A549 (cell line): ENCODE results near the gene HAX1. TPM values are rescaled to one million over a fixed set of nuclear protein-coding genes. Genes with fewer than 3 reads are reported as not detected.

ENCODE experiments used
- ATAC-seq, 2 experiments: fragments of 200-7000 bp in 1 of 2; fragments of >200 bp in 1 of 2; cut with Nextera tagmentation in 1 of 2; cut with Tn5 transposase in 1 of 2; 3 replicates each; pipeline versions ENCODE4 v1.8.0 to v1.9.1; 2018 to 2020; ENCODE audit warnings: mild to moderate bottlenecking in 1 of 2, moderate library complexity in 1 of 2
- CTCF ChIA-PET: fragments of 300-600 bp; sonication (Branson Sonifier 250); formaldehyde crosslinking; extraction: SDS; loops from one replicate; lab custom pipeline; 2021; ENCODE audit warnings: antibody characterized with exemption, inconsistent platforms; lab: Yijun Ruan, JAX
- POLR2A ChIA-PET: fragments of 350-600 bp; formaldehyde crosslinking; extraction: SDS; loops from one replicate; lab custom pipeline; 2021; ENCODE audit warnings: antibody characterized with exemption, inconsistent platforms; lab: Yijun Ruan, JAX
- DNase-seq, 2 experiments: peaks; one replicate each; pipeline versions ENCODE4 v3.0.0 to v3.0.0-alpha.2; 2011 to 2016; ENCODE audit warnings: low read depth in 1 of 2, low spot score in 1 of 2
- FAIRE-seq: peaks from 2 replicates; lab custom pipeline; 2011; peaks lifted over from hg19 to GRCh38; lab: Jason Lieb, UNC
- H3K27ac ChIP-seq, 2 experiments: fragments of >200 bp; sonication (Bioruptor Twin); formaldehyde crosslinking; 3 replicates each; pipeline ENCODE4 v1.5.1; 2016 to 2017
- H3K4me1 ChIP-seq: fragments of >200 bp; sonication (Bioruptor Twin); formaldehyde crosslinking; 3 replicates; pipeline ENCODE4 v1.6.1; 2016
- H3K4me2 ChIP-seq: fragments of >200 bp; sonication (Bioruptor Twin); formaldehyde crosslinking; 3 replicates; pipeline ENCODE4 v1.6.1; 2016
- H3K4me3 ChIP-seq: fragments of >200 bp; sonication (Bioruptor Twin); formaldehyde crosslinking; 3 replicates; pipeline ENCODE4 v1.5.1; 2016
- H3K9me3 ChIP-seq: fragments of >200 bp; sonication (Bioruptor Twin); formaldehyde crosslinking; 3 replicates; pipeline ENCODE4 v1.6.1; 2016
- CBX2 ChIP-seq: fragments of 200-600 bp; sonication (generic); IDR thresholded peaks from 2 replicates; pipeline ENCODE4 v1.6.1; 2016; ENCODE audit warnings: low read depth, mild to moderate bottlenecking, borderline replicate concordance
- CHD4 ChIP-seq: fragments of 200-600 bp; sonication (generic); IDR thresholded peaks from 2 replicates; pipeline ENCODE4 v1.6.1; 2016; ENCODE audit warnings: antibody characterized with exemption, mild to moderate bottlenecking, borderline replicate concordance
- EHF ChIP-seq: fragments of 250-450 bp; sonication (Bioruptor Pico); IDR thresholded peaks from 2 replicates; pipeline ENCODE4 v1.5.0; 2020; ENCODE audit warnings: mild to moderate bottlenecking
- HDAC2 ChIP-seq: fragments of 200-600 bp; sonication (generic); IDR thresholded peaks from 2 replicates; pipeline ENCODE4 v1.6.1; 2016
- JUNB ChIP-seq: fragments of >200 bp; sonication (Bioruptor Twin); formaldehyde crosslinking; IDR thresholded peaks from 2 replicates; pipeline ENCODE4 v1.6.1; 2016
- KDM1A ChIP-seq: fragments of 200-600 bp; sonication (generic); IDR thresholded peaks from 2 replicates; pipeline ENCODE4 v1.6.1; 2016; ENCODE audit warnings: low read depth, mild to moderate bottlenecking
- POLR2A ChIP-seq: IDR thresholded peaks from 2 replicates; pipeline ENCODE4 v1.6.1; 2012; ENCODE audit warnings: mild to moderate bottlenecking, low read length
- POLR2AphosphoS2 ChIP-seq: conservative IDR thresholded peaks from 2 replicates; pipeline ENCODE4 v1.6.1; 2012; ENCODE audit warnings: low read length, improper control_type of control experiment, inconsistent platforms
- RCOR1 ChIP-seq: fragments of 150-350 bp; IDR thresholded peaks from 2 replicates; pipeline ENCODE4 v1.6.1; 2014; ENCODE audit warnings: antibody characterized with exemption, low read length, low read depth
- RNF2 ChIP-seq: fragments of 200-600 bp; sonication (generic); IDR thresholded peaks from 2 replicates; pipeline ENCODE4 v1.6.1; 2016; ENCODE audit warnings: low read depth, mild to moderate bottlenecking, antibody characterized with exemption, moderate library complexity, borderline replicate concordance
- WGBS: methylation state at CpG from one replicate; pipeline ENCODE4 v1.1.6; 2017; ENCODE audit errors: missing lambda C conversion rate; 5-methylcytosine and 5-hydroxymethylcytosine counted together
- polyA plus RNA-seq, 4 experiments: library from polyadenylated mRNA; depleted of rRNA in 3 of 4; stranded (reverse); fragments of >200 nt; fragmentation: RNase III in 1 of 4; extraction: RNeasy Plus Mini Kit Qiagen cat#74134 plus additional on column Dnase treatment in 1 of 4; gene quantifications; 2 replicates in 3 of 4; 3 replicates in 1 of 4; pipeline ENCODE4 v1.2.3, GENCODE V29; 2011 to 2017
- TF ChIP-seq, protein P1 (sequence below): fragments of 450-650 bp; IDR thresholded peaks from 2 replicates; pipeline ENCODE4 v1.6.1; 2014; ENCODE audit warnings: antibody characterized with exemption
- TF ChIP-seq, protein P2 (sequence below): fragments of >200 bp; sonication (Bioruptor Twin); formaldehyde crosslinking; IDR thresholded peaks from 3 replicates; pipeline ENCODE4 v1.5.1; 2016
- TF ChIP-seq, protein P3 (sequence below): fragments of 250-450 bp; sonication (Bioruptor Pico); IDR thresholded peaks from 2 replicates; pipeline ENCODE4 v1.5.0; 2021; ENCODE audit warnings: mild to moderate bottlenecking, moderate library complexity, borderline replicate concordance
- TF ChIP-seq, protein P4 (sequence below): fragments of 200-600 bp; sonication (generic); IDR thresholded peaks from 2 replicates; pipeline ENCODE4 v1.6.1; 2016; ENCODE audit warnings: antibody characterized with exemption, mild to moderate bottlenecking, moderate library complexity
- TF ChIP-seq, protein P5 (sequence below): fragments of >200 bp; sonication (Bioruptor Twin); formaldehyde crosslinking; IDR thresholded peaks from 3 replicates; pipeline ENCODE4 v1.6.1; 2016

Gene HAX1
- polyA plus RNA-seq, 2 of the 4 experiments (the other 2 are of a cell fraction) = 78.4 to 123 TPM

DNA sequence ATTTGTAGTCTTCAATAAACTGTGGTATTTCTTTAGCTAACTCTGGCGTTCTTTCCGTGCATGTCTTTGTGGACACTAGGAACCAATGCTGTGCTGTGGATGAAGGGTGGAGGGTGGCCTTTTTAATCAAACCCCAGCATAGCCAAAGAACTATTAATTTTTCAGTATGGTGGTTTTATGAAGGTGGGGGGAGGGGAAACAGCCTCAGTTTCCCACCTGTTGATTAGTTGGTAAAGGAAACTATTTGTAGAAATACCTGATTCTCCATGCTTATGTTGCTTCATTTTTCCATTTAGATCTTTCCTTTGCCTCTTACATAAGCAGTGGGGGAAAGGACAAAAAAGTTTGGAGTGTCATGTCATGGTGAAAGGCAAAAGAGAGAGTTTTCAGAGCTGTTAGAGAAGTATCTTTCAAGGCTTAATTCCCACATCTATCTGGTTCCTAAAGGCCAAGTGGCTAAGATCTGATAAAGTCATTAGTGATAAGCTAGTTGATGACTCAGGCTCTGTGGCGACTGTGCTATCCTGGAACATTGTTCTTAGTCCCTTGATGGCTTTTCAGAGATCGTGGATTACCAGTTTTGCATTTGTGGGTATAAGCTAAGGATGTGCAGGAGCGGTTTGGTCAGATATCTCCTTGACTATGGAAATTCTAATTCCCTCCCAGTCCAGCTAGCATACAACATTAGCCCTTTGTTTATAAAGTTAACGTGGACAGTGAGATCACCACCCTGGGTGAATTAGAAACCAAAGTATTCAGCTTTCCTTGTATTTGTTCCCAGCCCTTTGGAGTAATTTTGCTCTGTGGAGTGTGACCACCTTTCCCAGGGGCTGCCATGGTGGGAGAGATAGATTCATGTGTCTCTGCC, 8.7 kb upstream of the HAX1 start:
- Histone ChIP-seq H3K9me3 (no peaks in the 10 kb centered on the region), H3K27ac (no peak overlapping the region), H3K4me3 (no peak overlapping the region), H3K4me1 (no peaks in the 10 kb centered on the region), H3K4me2 (no peak overlapping the region)
- ATAC-seq = no peak
- no peak for DNase-seq
- no peak for FAIRE-seq
- ChIA-PET CTCF (interaction anchor here (0.8 to 3.4 kb wide), 6 partner anchors 8 to 64 kb away, joined by 3 to 15 read pairs (median 4); partner anchors contain the start of gene HAX1), POLR2A (interaction anchor here (0.7 to 1.7 kb wide), 2 partner anchors 81 to 273 kb away, joined by 3 to 5 read pairs; partner anchors contain the start of gene RPS27)
- WGBS = 82% methylated on average over 6 of the region's 6 CpGs
- TF ChIP-seq HDAC2 = no peak
- TF ChIP-seq, protein P1, sequence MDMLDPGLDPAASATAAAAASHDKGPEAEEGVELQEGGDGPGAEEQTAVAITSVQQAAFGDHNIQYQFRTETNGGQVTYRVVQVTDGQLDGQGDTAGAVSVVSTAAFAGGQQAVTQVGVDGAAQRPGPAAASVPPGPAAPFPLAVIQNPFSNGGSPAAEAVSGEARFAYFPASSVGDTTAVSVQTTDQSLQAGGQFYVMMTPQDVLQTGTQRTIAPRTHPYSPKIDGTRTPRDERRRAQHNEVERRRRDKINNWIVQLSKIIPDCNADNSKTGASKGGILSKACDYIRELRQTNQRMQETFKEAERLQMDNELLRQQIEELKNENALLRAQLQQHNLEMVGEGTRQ = no peak
- TF ChIP-seq, protein P2, sequence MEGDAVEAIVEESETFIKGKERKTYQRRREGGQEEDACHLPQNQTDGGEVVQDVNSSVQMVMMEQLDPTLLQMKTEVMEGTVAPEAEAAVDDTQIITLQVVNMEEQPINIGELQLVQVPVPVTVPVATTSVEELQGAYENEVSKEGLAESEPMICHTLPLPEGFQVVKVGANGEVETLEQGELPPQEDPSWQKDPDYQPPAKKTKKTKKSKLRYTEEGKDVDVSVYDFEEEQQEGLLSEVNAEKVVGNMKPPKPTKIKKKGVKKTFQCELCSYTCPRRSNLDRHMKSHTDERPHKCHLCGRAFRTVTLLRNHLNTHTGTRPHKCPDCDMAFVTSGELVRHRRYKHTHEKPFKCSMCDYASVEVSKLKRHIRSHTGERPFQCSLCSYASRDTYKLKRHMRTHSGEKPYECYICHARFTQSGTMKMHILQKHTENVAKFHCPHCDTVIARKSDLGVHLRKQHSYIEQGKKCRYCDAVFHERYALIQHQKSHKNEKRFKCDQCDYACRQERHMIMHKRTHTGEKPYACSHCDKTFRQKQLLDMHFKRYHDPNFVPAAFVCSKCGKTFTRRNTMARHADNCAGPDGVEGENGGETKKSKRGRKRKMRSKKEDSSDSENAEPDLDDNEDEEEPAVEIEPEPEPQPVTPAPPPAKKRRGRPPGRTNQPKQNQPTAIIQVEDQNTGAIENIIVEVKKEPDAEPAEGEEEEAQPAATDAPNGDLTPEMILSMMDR = no peak
- no peak for TF ChIP-seq JUNB
- no peak for TF ChIP-seq RCOR1
- no peak for TF ChIP-seq CHD4
- TF ChIP-seq, protein P3, sequence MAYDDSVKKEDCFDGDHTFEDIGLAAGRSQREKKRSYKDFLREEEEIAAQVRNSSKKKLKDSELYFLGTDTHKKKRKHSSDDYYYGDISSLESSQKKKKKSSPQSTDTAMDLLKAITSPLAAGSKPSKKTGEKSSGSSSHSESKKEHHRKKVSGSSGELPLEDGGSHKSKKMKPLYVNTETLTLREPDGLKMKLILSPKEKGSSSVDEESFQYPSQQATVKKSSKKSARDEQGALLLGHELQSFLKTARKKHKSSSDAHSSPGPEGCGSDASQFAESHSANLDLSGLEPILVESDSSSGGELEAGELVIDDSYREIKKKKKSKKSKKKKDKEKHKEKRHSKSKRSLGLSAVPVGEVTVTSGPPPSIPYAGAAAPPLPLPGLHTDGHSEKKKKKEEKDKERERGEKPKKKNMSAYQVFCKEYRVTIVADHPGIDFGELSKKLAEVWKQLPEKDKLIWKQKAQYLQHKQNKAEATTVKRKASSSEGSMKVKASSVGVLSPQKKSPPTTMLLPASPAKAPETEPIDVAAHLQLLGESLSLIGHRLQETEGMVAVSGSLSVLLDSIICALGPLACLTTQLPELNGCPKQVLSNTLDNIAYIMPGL (CRISPR knock-in tag) = no peak
- no peak for TF ChIP-seq RNF2
- no peak for TF ChIP-seq CBX2
- no peak for TF ChIP-seq POLR2A
- TF ChIP-seq, protein P4, sequence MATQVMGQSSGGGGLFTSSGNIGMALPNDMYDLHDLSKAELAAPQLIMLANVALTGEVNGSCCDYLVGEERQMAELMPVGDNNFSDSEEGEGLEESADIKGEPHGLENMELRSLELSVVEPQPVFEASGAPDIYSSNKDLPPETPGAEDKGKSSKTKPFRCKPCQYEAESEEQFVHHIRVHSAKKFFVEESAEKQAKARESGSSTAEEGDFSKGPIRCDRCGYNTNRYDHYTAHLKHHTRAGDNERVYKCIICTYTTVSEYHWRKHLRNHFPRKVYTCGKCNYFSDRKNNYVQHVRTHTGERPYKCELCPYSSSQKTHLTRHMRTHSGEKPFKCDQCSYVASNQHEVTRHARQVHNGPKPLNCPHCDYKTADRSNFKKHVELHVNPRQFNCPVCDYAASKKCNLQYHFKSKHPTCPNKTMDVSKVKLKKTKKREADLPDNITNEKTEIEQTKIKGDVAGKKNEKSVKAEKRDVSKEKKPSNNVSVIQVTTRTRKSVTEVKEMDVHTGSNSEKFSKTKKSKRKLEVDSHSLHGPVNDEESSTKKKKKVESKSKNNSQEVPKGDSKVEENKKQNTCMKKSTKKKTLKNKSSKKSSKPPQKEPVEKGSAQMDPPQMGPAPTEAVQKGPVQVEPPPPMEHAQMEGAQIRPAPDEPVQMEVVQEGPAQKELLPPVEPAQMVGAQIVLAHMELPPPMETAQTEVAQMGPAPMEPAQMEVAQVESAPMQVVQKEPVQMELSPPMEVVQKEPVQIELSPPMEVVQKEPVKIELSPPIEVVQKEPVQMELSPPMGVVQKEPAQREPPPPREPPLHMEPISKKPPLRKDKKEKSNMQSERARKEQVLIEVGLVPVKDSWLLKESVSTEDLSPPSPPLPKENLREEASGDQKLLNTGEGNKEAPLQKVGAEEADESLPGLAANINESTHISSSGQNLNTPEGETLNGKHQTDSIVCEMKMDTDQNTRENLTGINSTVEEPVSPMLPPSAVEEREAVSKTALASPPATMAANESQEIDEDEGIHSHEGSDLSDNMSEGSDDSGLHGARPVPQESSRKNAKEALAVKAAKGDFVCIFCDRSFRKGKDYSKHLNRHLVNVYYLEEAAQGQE = no peak
- TF ChIP-seq KDM1A = no peak
- TF ChIP-seq, protein P5, sequence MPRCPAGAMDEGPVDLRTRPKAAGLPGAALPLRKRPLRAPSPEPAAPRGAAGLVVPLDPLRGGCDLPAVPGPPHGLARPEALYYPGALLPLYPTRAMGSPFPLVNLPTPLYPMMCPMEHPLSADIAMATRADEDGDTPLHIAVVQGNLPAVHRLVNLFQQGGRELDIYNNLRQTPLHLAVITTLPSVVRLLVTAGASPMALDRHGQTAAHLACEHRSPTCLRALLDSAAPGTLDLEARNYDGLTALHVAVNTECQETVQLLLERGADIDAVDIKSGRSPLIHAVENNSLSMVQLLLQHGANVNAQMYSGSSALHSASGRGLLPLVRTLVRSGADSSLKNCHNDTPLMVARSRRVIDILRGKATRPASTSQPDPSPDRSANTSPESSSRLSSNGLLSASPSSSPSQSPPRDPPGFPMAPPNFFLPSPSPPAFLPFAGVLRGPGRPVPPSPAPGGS = no peak
- no peak for TF ChIP-seq EHF (CRISPR knock-in tag)
- TF ChIP-seq POLR2AphosphoS2 = no peak
- TF ChIP-seq, all 56 proteins: peak for 0
